Adipocyte (in vitro differentiated cells): ENCODE measurements around the gene MAFG.
A peak's percentile ranks its signal among the peaks of the same experiment; 100 is the strongest.

ENCODE experiments used
- DNase-seq: peaks from one replicate; pipeline ENCODE4 v3.0.0-alpha.2; 2015; ENCODE audit warnings: low read depth
- H3K27me3 ChIP-seq: replicated peaks from 2 replicates; pipeline ENCODE4 v1.7.0; 2013; ENCODE audit warnings: mild to moderate bottlenecking, low read length, moderate library complexity; ENCODE audit not compliant: control insufficient read depth, insufficient read depth
- H3K36me3 ChIP-seq: 2 replicates; pipeline ENCODE4 v1.7.0; 2013; ENCODE audit warnings: low read length, mild to moderate bottlenecking, moderate library complexity; ENCODE audit not compliant: control insufficient read depth, insufficient read depth, severe bottlenecking
- H3K4me1 ChIP-seq: 2 replicates; pipeline ENCODE4 v1.7.0; 2013; ENCODE audit warnings: mild to moderate bottlenecking, low read length, moderate library complexity; ENCODE audit not compliant: control insufficient read depth, insufficient read depth
- H3K4me3 ChIP-seq: 2 replicates; pipeline ENCODE4 v1.7.0; 2013; ENCODE audit warnings: mild to moderate bottlenecking, low read length, moderate library complexity
- H3K9ac ChIP-seq: 2 replicates; pipeline ENCODE4 v1.7.0; 2013; ENCODE audit warnings: mild to moderate bottlenecking, low read length, moderate library complexity
- H3K9me3 ChIP-seq: 2 replicates; pipeline ENCODE4 v1.7.0; 2013; ENCODE audit warnings: mild to moderate bottlenecking, low read length, moderate library complexity; ENCODE audit not compliant: control insufficient read depth

MAFG gene

DNA sequence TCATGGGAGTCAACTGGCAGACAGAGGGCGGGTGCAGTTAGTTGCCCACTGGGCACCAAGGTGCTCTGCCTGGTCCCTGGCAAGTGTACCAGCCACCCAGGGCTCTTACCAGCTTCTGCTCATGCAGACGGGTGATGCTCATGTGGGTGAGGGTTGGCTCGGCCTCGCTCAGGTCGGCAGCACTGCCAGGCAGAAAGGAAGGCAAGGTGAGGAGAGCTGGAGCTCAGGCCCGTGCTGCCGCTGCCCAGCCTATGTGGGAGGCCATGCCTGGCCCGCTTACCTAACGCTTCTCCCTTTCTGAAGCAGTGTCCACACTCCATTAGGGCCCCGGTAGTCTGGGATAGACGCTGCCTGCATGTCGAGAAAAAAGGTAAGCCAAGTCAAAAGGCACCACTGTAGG, 12.2 kb downstream of the MAFG start:
- H3K4me1 ChIP-seq, result peaks cover 15% of the 10 kb centered on the region
- no peak overlapping the region for H3K4me3 ChIP-seq
- peaks cover 39% of the 10 kb centered on the region for H3K36me3 ChIP-seq
- H3K9me3 ChIP-seq, result no peaks in the 10 kb centered on the region
- no peaks in the 10 kb centered on the region for H3K27me3 ChIP-seq
- DNase-seq, result no peak
- no peak overlapping the region for H3K9ac ChIP-seq

DNA sequence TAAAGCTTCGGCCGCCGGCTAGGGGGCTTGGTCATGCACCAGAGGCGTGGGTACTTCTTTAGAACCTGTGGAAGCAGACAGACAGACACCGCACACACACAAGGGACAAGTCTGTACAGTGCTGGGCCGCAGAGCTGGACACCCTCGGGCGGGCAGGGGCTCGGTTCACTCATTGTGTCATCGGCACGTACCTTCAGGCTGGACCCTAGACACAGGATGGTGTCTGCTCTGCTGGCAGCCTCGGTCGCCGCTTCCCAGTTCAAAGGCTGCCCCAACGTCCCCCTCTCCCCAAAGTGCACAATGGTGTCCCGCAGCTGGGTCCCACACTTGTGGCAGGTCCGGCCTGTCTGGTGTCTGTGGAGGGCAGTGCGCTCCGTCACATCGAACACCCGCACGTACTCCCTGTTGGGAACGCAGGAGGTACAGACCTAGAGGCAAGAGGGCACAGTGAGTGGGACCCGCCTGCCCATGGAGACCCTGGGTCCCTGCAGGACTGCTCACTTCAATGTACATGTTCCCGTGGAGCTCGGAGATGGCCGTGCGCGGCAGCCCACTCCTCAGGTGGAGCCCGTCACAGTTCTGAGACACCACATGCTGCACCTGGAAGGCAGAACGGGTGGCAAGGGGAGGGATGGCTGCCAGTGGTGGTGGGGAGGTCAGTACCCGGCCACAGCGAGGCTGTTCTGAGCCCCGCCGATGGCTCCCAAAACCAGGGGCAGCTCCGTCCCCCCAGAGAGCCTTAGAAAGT, 13.3 kb downstream of the MAFG start:
- Histone ChIP-seq H3K9ac (no peak overlapping the region), H3K4me3 (no peak overlapping the region), H3K4me1 (peaks cover 25% of the 10 kb centered on the region), H3K36me3 (peaks cover 42% of the 10 kb centered on the region), H3K27me3 (no peaks in the 10 kb centered on the region), H3K9me3 (no peaks in the 10 kb centered on the region)
- no peak for DNase-seq

DNA sequence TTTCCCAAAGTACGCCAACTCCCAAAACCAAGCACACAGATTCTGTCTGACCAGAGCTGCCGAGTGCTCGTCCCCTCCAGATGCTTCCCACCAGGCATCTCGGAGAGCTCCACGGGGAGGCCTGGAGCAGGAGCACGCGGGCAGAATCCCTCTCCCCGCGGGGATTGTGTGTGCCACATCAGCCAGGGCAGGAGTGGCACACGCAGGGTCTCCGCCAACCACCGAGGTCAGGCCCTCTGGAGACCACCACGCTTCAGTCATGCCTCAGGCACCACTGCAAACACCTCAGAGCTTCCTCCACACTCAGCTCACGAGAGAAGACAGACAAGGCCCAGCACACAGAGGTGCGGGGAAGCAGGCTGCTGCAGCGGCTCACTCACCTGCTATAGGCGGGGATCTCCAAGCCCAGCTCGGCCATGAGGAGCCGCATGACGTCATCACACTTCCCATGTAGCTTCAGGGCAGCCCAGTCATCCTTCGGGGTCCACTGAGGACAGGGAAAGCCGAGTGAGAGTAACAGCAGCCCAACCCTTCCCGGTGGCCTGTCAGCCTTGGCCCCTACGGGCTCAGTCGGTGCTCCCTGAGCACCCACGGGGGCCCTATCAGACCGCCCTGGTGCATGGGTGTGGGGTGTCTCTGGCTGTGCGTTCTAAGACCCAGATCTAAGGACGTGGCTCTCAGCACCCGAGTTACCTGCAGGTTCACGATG, 14.0 kb downstream of the MAFG start:
- peaks cover 48% of the 10 kb centered on the region for H3K36me3 ChIP-seq

DNA sequence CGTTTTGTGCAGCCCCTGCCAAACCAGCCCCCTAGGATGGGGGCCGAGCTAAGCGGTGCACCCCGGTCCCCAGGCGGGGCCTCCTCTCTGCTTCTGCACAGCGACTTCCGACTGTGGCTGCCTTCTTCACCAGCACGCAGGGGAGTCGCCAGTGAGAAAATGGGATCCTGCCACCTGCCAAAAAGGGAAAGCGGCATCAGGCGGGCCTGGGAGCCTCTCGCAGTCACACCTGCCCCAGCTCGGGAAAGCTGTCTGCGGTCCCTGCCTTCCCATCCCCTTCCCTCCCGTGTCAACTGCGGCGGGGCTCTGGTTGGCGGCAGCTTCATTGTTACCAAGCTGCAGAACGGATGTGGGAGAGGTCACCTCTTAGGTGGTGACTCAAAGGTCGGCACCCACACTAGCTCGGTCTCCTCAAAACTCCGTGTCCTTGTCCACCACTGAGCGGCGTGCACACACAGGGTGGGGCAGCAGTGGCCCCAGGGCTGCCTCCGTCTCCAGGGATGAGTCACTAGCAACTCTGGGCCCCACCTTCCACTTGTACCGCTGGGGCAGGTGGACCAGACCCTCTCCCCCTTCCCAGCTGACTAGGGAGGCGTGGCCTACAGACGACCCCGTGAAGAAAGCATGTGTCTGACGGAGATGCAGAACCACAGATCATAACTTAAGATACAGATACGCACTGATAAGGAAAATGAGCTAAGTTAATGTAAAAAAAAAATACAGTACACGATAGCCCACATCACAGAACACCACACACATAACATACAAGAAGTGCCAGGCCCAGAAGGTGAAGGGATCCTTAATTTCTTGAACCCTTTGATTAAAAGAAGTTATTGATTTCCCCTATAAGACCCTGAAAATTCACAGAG, 14.9 kb downstream of the MAFG start:
- H3K4me1 ChIP-seq, result peaks cover 28% of the 10 kb centered on the region
- H3K9ac ChIP-seq, result no peak overlapping the region
- DNase-seq, result no peak
- no peak overlapping the region for H3K4me3 ChIP-seq
- H3K9me3 ChIP-seq, result no peaks in the 10 kb centered on the region
- peaks cover 55% of the 10 kb centered on the region for H3K36me3 ChIP-seq
- no peaks in the 10 kb centered on the region for H3K27me3 ChIP-seq

More for the DNA sequence above, 14.0 kb downstream of the MAFG start:
- H3K27me3 ChIP-seq, result no peaks in the 10 kb centered on the region
- H3K9ac ChIP-seq, result no peak overlapping the region
- DNase-seq, result no peak
- H3K4me3 ChIP-seq, result no peak overlapping the region
- H3K9me3 ChIP-seq, result no peaks in the 10 kb centered on the region
- peaks cover 28% of the 10 kb centered on the region for H3K4me1 ChIP-seq

DNA sequence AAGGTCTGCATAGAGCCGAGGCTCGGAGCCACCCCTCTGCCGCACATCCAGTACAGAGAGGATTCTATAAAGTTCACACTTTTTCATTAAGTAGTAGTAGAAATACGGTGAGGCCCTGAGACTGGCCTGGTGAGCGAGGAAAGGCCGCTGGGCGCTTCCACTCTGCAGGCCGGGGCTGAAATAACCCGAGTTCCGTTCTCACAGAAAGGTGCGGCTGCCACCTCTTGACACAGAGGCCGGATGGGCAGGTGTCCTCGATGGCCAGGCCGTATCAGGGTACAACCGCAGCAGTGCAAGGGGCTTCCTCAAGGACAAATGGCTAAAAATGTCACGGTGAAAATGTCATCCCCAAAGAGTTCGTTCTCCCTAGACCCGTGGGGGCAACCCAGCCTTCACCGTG, 15.6 kb downstream of the MAFG start:
- no peak overlapping the region for H3K9ac ChIP-seq
- no peaks in the 10 kb centered on the region for H3K9me3 ChIP-seq
- no peak overlapping the region for H3K4me3 ChIP-seq
- H3K4me1 ChIP-seq, result peaks cover 25% of the 10 kb centered on the region
- H3K27me3 ChIP-seq, result no peaks in the 10 kb centered on the region
- peaks cover 62% of the 10 kb centered on the region for H3K36me3 ChIP-seq
- DNase-seq, result no peak

DNA sequence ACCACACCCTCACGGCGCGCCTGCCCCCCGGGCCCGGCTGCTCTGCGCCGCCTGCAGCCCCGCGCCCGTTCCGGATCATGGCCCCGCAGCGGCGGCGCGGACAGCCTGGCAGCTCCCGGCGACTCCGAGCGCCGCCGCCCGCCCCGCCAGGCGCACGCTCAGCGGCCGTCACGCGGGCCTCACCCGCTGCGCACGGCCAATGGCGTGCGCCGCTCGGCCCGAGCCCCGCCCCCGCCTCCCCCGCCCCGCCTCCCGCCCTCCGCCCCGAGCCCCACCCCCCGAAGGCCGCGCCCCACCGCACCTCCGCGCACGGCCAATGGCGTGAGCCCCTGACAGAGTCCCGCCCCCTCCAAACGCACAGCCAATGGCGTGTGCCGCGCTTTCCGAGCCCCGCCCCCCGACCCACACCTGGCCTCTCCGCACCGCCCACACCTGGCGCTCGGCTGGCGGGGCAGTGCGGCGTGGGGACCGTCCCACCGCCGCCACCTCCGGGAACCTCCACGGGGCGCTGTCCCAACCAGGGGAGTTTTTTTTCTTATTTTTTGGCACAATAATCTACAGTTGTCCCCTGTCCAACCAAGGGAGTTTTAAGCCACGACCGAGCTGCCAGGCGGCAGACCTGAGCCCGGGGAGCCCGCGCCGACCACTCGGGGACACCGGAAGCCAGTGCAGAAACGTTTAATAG, 16.1 kb downstream of the MAFG start, which contains the start of gene PCYT2:
Gene PCYT2, minus strand, starts transcription at position 123 of the 685 bp plus-strand sequence. Its CDS starts 44 bp downstream, at position 79.
- Histone ChIP-seq H3K9ac (peak within 1 kb of the TSS; percentile 93), H3K4me1 (peaks cover 19% of the 10 kb centered on the region), H3K9me3 (no peaks in the 10 kb centered on the region), H3K4me3 (peak within 1 kb of the TSS; percentile 95), H3K27me3 (no peaks in the 10 kb centered on the region), H3K36me3 (peaks cover 67% of the 10 kb centered on the region)
- DNase-seq, result peak; percentile 94

DNA sequence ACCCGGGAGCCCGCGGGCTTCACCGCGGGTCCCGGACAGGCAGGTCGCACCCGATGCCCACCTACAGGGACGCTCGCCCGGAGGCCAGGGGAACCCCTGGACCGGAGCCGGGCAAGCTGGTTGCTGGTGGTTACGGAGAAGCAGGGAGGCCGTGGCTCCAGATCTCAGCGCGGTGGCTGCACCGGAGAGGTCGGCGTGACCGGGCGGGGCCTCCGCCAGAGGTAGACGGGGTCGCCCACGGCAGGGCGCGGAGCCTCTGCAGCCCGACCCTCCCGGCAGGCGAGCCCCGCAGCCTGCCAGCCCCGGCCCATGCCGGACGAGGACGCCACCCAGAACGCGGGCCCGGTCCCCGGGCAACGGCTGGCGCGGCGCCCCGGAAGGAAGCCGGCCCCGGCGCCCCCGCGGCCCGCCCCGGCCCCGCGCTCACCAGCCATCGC, 16.7 kb downstream of the MAFG start:
- H3K9me3 ChIP-seq, result no peaks in the 10 kb centered on the region
- peaks cover 73% of the 10 kb centered on the region for H3K36me3 ChIP-seq
- no peaks in the 10 kb centered on the region for H3K27me3 ChIP-seq
- peak overlapping the region; percentile 93 for H3K9ac ChIP-seq
- peak; percentile 45 for DNase-seq
- peaks cover 14% of the 10 kb centered on the region for H3K4me1 ChIP-seq
- peak overlapping the region; percentile 95 for H3K4me3 ChIP-seq

DNA sequence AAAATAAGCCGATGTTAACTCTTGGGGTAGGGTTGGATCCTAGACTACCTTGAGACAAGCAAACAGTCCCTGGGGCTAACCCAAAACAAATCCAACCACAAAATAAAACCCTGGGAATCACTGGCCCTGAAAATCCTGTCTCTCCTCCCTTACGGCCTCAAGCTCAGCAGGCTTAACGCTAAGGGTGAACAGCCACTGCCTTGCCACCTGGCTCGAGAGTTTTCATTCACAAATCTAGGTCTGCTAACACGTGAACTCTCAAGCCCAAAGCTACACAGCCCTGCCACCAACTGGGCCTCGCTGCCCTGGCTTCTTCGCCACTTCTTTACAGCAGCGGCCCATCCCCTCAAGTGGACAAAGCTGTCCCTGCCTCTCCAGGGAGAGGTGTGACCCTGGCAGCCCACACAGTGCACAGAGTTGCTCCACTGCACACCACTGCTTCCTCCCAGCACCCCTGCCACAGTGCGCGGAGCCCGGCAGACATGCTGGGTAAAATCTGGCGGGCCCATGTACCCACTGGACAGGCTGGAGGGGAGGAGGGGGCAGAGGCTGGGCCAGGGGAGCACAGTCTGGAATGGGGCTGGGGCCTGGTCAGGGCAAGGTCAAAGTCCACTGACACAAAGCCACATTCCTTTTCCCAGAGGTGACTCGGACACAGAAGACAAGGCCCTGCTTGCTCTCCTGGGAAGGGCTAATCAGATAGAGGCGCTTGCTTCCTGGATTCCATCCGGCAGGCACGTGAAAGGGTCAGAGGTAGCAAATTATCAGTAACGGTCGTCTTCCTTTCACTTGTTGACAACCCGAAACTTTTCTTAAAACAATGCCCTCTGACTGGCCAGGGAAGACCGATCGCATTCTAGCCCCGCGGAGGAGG, 17.3 kb downstream of the MAFG start:
- Histone ChIP-seq H3K9ac (peak overlapping the region; percentile 93), H3K4me1 (peaks cover 13% of the 10 kb centered on the region), H3K27me3 (no peaks in the 10 kb centered on the region), H3K36me3 (peaks cover 72% of the 10 kb centered on the region), H3K4me3 (peak overlapping the region; percentile 95), H3K9me3 (no peaks in the 10 kb centered on the region)
- no peak for DNase-seq

DNA sequence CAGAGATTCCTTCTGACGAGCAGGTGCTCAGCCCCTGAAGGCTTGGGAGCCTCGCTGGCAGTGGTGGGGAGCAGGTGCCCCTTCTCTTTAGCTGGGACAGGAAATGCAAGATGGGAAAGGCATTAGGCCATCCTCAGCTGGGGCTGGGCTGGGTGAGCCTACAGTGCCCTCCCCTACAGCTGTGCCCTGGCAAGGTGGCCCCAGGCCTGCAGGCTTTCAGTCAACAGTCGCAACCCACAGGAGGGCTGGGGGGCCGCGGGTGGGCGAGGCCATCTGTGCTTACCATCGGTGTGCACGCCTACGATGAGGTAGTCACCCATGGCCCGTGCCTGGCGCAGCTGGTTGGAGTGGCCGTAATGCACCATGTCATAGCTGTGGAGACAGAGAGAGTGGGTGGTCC, 18.3 kb downstream of the MAFG start:
- Histone ChIP-seq H3K4me1 (peaks cover 13% of the 10 kb centered on the region), H3K4me3 (peak overlapping the region; percentile 95), H3K27me3 (no peaks in the 10 kb centered on the region), H3K9ac (peak overlapping the region; percentile 93), H3K9me3 (no peaks in the 10 kb centered on the region), H3K36me3 (peaks cover 69% of the 10 kb centered on the region)
- DNase-seq, result no peak

DNA sequence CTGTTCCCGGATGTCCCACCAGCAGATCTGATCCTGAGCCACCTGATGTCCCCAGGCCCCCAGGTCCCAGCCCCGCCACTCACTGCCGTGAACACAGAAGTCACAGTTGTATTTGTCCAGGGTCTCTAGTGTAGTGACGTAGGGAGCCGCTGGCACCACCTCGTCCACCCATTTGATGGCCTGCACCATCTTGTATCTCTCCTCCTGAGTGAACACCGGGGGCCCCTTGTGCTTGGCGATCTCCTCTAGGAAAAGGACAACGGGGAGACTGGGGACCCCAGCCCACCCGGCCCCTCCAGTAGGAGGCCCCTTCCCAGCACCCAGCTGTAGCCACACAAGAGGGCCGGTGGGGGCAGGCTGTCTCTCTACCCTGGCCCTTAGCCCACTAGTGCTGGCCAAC, 18.7 kb downstream of the MAFG start:
- no peak overlapping the region for H3K4me3 ChIP-seq
- H3K36me3 ChIP-seq, result peaks cover 69% of the 10 kb centered on the region

More for the DNA sequence above, 18.7 kb downstream of the MAFG start:
- Histone ChIP-seq H3K9me3 (no peaks in the 10 kb centered on the region), H3K9ac (no peak overlapping the region), H3K4me1 (peaks cover 13% of the 10 kb centered on the region), H3K27me3 (no peaks in the 10 kb centered on the region)
- DNase-seq, result no peak
